ENCODE data around the gene DAZ4.
"Not testable (repeated sequence)": the region's sequence is repeated elsewhere in the genome, so short reads cannot be mapped to it uniquely, and the experiment has no call there.

DAZ4 gene

GRCh38 chrY:24833619-24834018, at the start of gene DAZ4:
Gene DAZ4 (plus strand): TSS chrY:24833919. CDS start chrY:24834127, 208 bp downstream.
- DNase-seq = not testable (repeated sequence)

GRCh38 chrY:24813293-24813692, 20.4 kb upstream of the DAZ4 start, which contains the start of gene DAZ3:
Gene DAZ3 (minus strand): TSS chrY:24813393. CDS start chrY:24813185, 208 bp downstream.
- DNase-seq = not testable (repeated sequence)

GRCh38 chrY:24821836-24822235, 11.9 kb upstream of the DAZ4 start:
- DNase-seq = not testable (repeated sequence)

GRCh38 chrY:24824184-24824879, 9.4 kb upstream of the DAZ4 start:
- DNase-seq = not testable (repeated sequence)

GRCh38 chrY:24825069-24825468, 8.7 kb upstream of the DAZ4 start:
- not testable (repeated sequence) for DNase-seq
